IMR-90 (cell line): Measurements from ENCODE around the gene SNX15. TPM values are rescaled to one million over a fixed set of nuclear protein-coding genes. Genes with fewer than 3 reads are reported as not detected.
A peak's percentile ranks its signal among the peaks of the same experiment; 100 is the strongest.

Source experiments
- ATAC-seq: fragments of 200-7000 bp; cut with Tn5 transposase; 2 replicates; pipeline ENCODE4 v1.9.1; 2020; ENCODE audit warnings: low read depth, mild to moderate bottlenecking, moderate library complexity
- BruUV-seq: library from RNA; stranded (reverse); fragments of 400-500 nt; replicated peaks from 2 replicates; lab custom pipeline; 2021; lab: Mats Ljungman, UMichigan
- CTCF ChIA-PET: fragments of 300-600 bp; formaldehyde crosslinking; extraction: SDS; loops from one replicate; lab custom pipeline; 2021; ENCODE audit warnings: antibody characterized with exemption; lab: Yijun Ruan, JAX
- POLR2A ChIA-PET: fragments of 300-600 bp; sonication (Branson Sonifier 250); formaldehyde crosslinking; loops from one replicate; lab custom pipeline; 2022; ENCODE audit warnings: antibody characterized with exemption; ENCODE audit not compliant: unreplicated experiment; lab: Charles Lee
- DNase-seq: peaks from one replicate; pipeline ENCODE4 v3.0.0; 2013
- H2AFZ ChIP-seq: replicated peaks from 2 replicates; pipeline ENCODE3; 2013; ENCODE audit warnings: low read length, mild to moderate bottlenecking; ENCODE audit not compliant: poor library complexity
- H2AK5ac ChIP-seq: 2 replicates; pipeline ENCODE4 v1.6.1; 2013; ENCODE audit warnings: low read depth, low read length, inconsistent platforms
- H2AK9ac ChIP-seq: replicated peaks from 2 replicates; pipeline ENCODE3; 2013; ENCODE audit warnings: mild to moderate bottlenecking, low read depth, low read length, moderate library complexity; ENCODE audit not compliant: poor library complexity
- H2BK120ac ChIP-seq: 2 replicates; pipeline ENCODE4 v1.6.1; 2013; ENCODE audit warnings: low read depth, low read length, inconsistent platforms
- H2BK15ac ChIP-seq: 3 replicates; pipeline ENCODE4 v1.6.1; 2013; ENCODE audit warnings: low read depth, low read length, inconsistent platforms
- H2BK20ac ChIP-seq: 2 replicates; pipeline ENCODE4 v1.6.1; 2013; ENCODE audit warnings: low read depth, mild to moderate bottlenecking, inconsistent platforms, low read length, moderate library complexity
- H2BK5ac ChIP-seq: 2 replicates; pipeline ENCODE4 v1.6.1; 2013; ENCODE audit warnings: mild to moderate bottlenecking, low read depth, low read length, inconsistent platforms; ENCODE audit not compliant: poor library complexity, severe bottlenecking
- H3K14ac ChIP-seq: replicated peaks from 2 replicates; pipeline ENCODE4 v1.6.1; 2013; ENCODE audit warnings: low read depth, low read length, inconsistent platforms
- H3K18ac ChIP-seq: 2 replicates; pipeline ENCODE4 v1.6.1; 2013; ENCODE audit warnings: low read depth, low read length, control low read depth
- H3K23ac ChIP-seq: 2 replicates; pipeline ENCODE4 v1.6.1; 2013; ENCODE audit warnings: low read depth, low read length, inconsistent platforms
- H3K27ac ChIP-seq: 2 replicates; pipeline ENCODE4 v1.5.1; 2013; ENCODE audit warnings: mild to moderate bottlenecking, control low read depth, low read length; ENCODE audit not compliant: insufficient read depth
- H3K27me3 ChIP-seq: 2 replicates; pipeline ENCODE4 v1.6.1; 2013; ENCODE audit warnings: low read length; ENCODE audit not compliant: control insufficient read depth, insufficient read depth
- H3K36me3 ChIP-seq: 2 replicates; pipeline ENCODE4 v1.6.1; 2013; ENCODE audit warnings: low read length, mixed read lengths; ENCODE audit not compliant: control insufficient read depth, insufficient read depth
- H3K4ac ChIP-seq: 2 replicates; pipeline ENCODE4 v1.6.1; 2013; ENCODE audit warnings: low read depth, low read length, inconsistent platforms
- H3K4me1 ChIP-seq: 2 replicates; pipeline ENCODE4 v1.6.1; 2013; ENCODE audit warnings: low read length, mixed read lengths; ENCODE audit not compliant: control insufficient read depth, insufficient read depth
- H3K4me2 ChIP-seq: 2 replicates; pipeline ENCODE4 v1.6.1; 2013; ENCODE audit warnings: low read depth, mild to moderate bottlenecking, control low read depth, low read length, moderate library complexity
- H3K4me3 ChIP-seq: 2 replicates; pipeline ENCODE4 v1.5.1; 2013; ENCODE audit warnings: low read depth, mild to moderate bottlenecking, control low read depth, low read length, moderate library complexity; ENCODE audit not compliant: insufficient read depth
- H3K56ac ChIP-seq: 2 replicates; pipeline ENCODE4 v1.6.1; 2013; ENCODE audit warnings: low read length, inconsistent platforms; ENCODE audit not compliant: insufficient read depth; ENCODE audit errors: extremely low read depth
- H3K79me1 ChIP-seq, 2 experiments: 2 replicates each; pipeline ENCODE4 v1.6.1; 2013; ENCODE audit warnings: low read length in 2 of 2, inconsistent platforms in 1 of 2, low read depth in 1 of 2
- H3K9ac ChIP-seq: 2 replicates; pipeline ENCODE4 v1.6.1; 2013; ENCODE audit warnings: low read depth, low read length, control low read depth
- H3K9me1 ChIP-seq: 2 replicates; pipeline ENCODE4 v1.6.1; 2013; ENCODE audit warnings: low read length, inconsistent platforms; ENCODE audit not compliant: insufficient read depth
- H3K9me3 ChIP-seq: 2 replicates; pipeline ENCODE4 v1.6.1; 2013; ENCODE audit warnings: low read length; ENCODE audit not compliant: control insufficient read depth, insufficient read depth
- H4K20me1 ChIP-seq: 2 replicates; pipeline ENCODE4 v1.6.1; 2013; ENCODE audit warnings: low read length, inconsistent platforms; ENCODE audit not compliant: insufficient read depth
- H4K5ac ChIP-seq: 2 replicates; pipeline ENCODE4 v1.6.1; 2013; ENCODE audit warnings: mild to moderate bottlenecking, low read depth, low read length, control low read depth
- H4K8ac ChIP-seq, 2 experiments: 2 replicates each; pipeline ENCODE4 v1.6.1; 2013; ENCODE audit warnings: low read depth in 2 of 2, low read length in 2 of 2, control low read depth in 1 of 2, inconsistent platforms in 1 of 2
- H4K91ac ChIP-seq: 2 replicates; pipeline ENCODE4 v1.6.1; 2013; ENCODE audit warnings: low read depth, low read length, inconsistent platforms; ENCODE audit not compliant: insufficient read depth
- BHLHE40 ChIP-seq: fragments of 150-350 bp; IDR thresholded peaks from 2 replicates; pipeline ENCODE4 v1.6.1; 2016; ENCODE audit warnings: mild to moderate bottlenecking, low read depth, low read length
- CEBPB ChIP-seq: IDR thresholded peaks from 2 replicates; pipeline ENCODE4 v1.6.1; 2012; ENCODE audit warnings: low read depth, low read length, improper control_type of control experiment
- CHD1 ChIP-seq: IDR thresholded peaks from 2 replicates; pipeline ENCODE4 v1.6.1; 2012; ENCODE audit warnings: low read depth, low read length, improper control_type of control experiment
- MAFK ChIP-seq: IDR thresholded peaks from 2 replicates; pipeline ENCODE4 v1.6.1; 2012; ENCODE audit warnings: low read depth, low read length, improper control_type of control experiment
- MAZ ChIP-seq: IDR thresholded peaks from 2 replicates; pipeline ENCODE4 v1.6.1; 2012; ENCODE audit warnings: low read depth, mild to moderate bottlenecking, low read length, improper control_type of control experiment, moderate library complexity, borderline replicate concordance
- MXI1 ChIP-seq: IDR thresholded peaks from 2 replicates; pipeline ENCODE4 v1.6.1; 2012; ENCODE audit warnings: low read depth, mild to moderate bottlenecking, low read length, moderate library complexity, borderline replicate concordance
- NFE2L2 ChIP-seq: fragments of 150-350 bp; IDR thresholded peaks from 2 replicates; pipeline ENCODE4 v1.6.1; 2016; ENCODE audit warnings: low read depth, mild to moderate bottlenecking, low read length
- RAD21 ChIP-seq: IDR thresholded peaks from 2 replicates; pipeline ENCODE4 v1.6.1; 2012; ENCODE audit warnings: low read length, improper control_type of control experiment
- RCOR1 ChIP-seq: IDR thresholded peaks from 2 replicates; pipeline ENCODE4 v1.6.1; 2012; ENCODE audit warnings: mild to moderate bottlenecking, low read length, improper control_type of control experiment; ENCODE audit not compliant: insufficient replicate concordance
- RFX5 ChIP-seq: IDR thresholded peaks from 2 replicates; pipeline ENCODE4 v1.8.0; 2012; ENCODE audit warnings: low read depth, mild to moderate bottlenecking, low read length, moderate library complexity
- SMC3 ChIP-seq: fragments of 150-350 bp; IDR thresholded peaks from 2 replicates; pipeline ENCODE4 v1.6.1; 2016; ENCODE audit warnings: low read depth, mild to moderate bottlenecking, antibody characterized with exemption, low read length, moderate library complexity
- WGBS, 2 experiments: methylation state at CpG; one replicate each; pipeline versions ENCODE4 v1.1.5 to v1.1.7; 2013; ENCODE audit warnings: missing lambda C conversion rate in 2 of 2; ENCODE audit not compliant: insufficient read length in 1 of 2; ENCODE audit errors: extremely low coverage in 2 of 2; 5-methylcytosine and 5-hydroxymethylcytosine counted together
- dilution Hi-C: fragments of 300-500 bp; cut with HindIII; formaldehyde crosslinking; loops from one replicate; pipeline ENCODE4 v1.14.3; 2018; ENCODE audit warnings: low sequenced_read_pairs; ENCODE audit not compliant: unreplicated experiment
- in situ Hi-C: fragments of 300-500 bp; cut with MboI; formaldehyde crosslinking; loops from 3 replicates; pipeline ENCODE4 v1.14.3; 2019; ENCODE audit warnings: low sequenced_read_pairs, inconsistent platforms, mixed read lengths
- intact Hi-C: fragments of 100-400 bp; cut with micrococcal nuclease; formaldehyde crosslinking; loops from 2 replicates; pipeline ENCODE4 v1.10.0; 2022
- polyA plus RNA-seq, 3 experiments: library from polyadenylated mRNA; depleted of rRNA; stranded (reverse); fragments of >200 nt; gene quantifications; 2 replicates each; pipeline ENCODE4 v1.2.3, GENCODE V29; 2012; ENCODE audit warnings: low replicate concordance in 1 of 3
- total RNA-seq: library from RNA; depleted of rRNA; stranded (reverse); fragments of >200 nt; gene quantifications from 2 replicates; pipeline ENCODE4 v1.2.3, GENCODE V29; 2012
- TF ChIP-seq, protein P1 (sequence below): fragments of 150-350 bp; IDR thresholded peaks from 2 replicates; pipeline ENCODE4 v1.6.1; 2017; ENCODE audit warnings: mild to moderate bottlenecking, antibody characterized with exemption, low read length, low read depth
- TF ChIP-seq, protein P2 (sequence below): fragments of 150-350 bp; IDR thresholded peaks from 2 replicates; pipeline ENCODE4 v1.6.1; 2016; ENCODE audit warnings: low read depth, mild to moderate bottlenecking, low read length, moderate library complexity, borderline replicate concordance
- TF ChIP-seq, protein P3 (sequence below): conservative IDR thresholded peaks from 2 replicates; pipeline ENCODE4 v1.5.1; 2012; ENCODE audit warnings: mild to moderate bottlenecking, low read depth, low read length, improper control_type of control experiment

The SNX15 gene
- total and polyA plus RNA-seq, 2 of the 4 experiments (the other 2 are of a cell fraction): 9.0 to 16.3 TPM

DNA sequence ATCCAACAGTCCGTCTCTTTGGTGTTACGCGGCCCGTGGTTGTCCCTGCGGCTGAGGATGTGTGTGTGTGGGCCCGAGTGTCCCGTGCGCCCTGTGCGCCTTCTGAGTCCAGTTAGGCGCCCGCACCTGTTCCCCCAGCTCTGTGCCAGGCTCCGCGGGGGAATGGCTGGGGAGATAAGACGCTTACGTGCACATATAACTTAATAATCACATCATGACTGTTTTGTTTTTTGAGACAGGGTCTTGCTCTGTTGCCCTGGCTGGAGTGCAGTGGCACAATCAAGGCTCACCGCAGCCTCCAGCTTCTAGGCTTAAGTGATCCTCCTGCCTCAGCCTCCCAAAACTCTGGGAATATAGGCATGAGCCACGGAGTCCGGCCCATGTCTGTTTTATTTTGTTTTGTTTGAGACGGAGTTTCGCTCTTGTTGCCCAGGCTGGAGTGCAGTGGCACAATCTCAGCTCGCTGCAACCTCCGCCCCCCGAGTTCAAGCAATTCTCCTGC lies 12.5 kb upstream of the SNX15 start (continued):
- no peak for TF ChIP-seq NFE2L2

DNA sequence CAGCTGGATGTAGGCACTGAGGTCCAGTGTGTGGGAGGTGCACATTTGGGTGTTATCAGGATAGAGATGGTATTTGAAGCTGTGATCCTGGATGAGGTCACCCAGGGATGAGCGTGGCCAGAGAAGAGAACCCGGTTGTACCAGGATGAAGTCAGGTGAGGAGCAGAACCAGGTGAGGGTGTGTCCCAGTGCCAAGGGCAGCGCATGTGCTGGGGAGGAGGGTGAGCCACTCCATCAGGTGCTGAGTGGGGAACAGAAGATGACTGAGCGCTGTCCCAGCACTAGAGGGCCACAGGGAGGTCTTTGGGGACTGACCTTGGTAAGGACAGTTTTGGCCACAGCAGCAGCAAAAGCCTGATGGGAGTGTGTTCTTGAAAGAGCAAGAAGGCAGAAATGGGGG lies 10.5 kb upstream of the SNX15 start:
- Histone ChIP-seq H4K20me1 (no peaks in the 10 kb centered on the region), H2BK15ac (no peak overlapping the region), H3K27me3 (no peaks in the 10 kb centered on the region), H3K27ac (no peak overlapping the region), H4K5ac (no peak overlapping the region), H4K8ac (no peak overlapping the region), H2BK120ac (no peak overlapping the region), H3K9me1 (peaks cover 21% of the 10 kb centered on the region), H3K14ac (no peak overlapping the region), H2AK9ac (no peak overlapping the region), H3K56ac (no peak overlapping the region), H2BK5ac (no peak overlapping the region), H3K9me3 (no peaks in the 10 kb centered on the region), H2AFZ (no peak overlapping the region), H2AK5ac (0 out of 2 replicates have a peak overlapping the region, but pooled peaks have one; percentile 52), H2BK20ac (no peak overlapping the region), H3K4ac (no peak overlapping the region), H3K79me1 (peaks cover 15 to 41% of the 10 kb centered on the region in 2 experiments), H3K36me3 (peaks cover 11% of the 10 kb centered on the region), H3K23ac (no peak overlapping the region), H3K18ac (no peak overlapping the region), H3K9ac (no peak overlapping the region), H4K91ac (no peak overlapping the region), H3K4me2 (no peak overlapping the region), H3K4me1 (peaks cover 5% of the 10 kb centered on the region), H3K4me3 (no peak overlapping the region)
- no peak for ATAC-seq
- intact Hi-C loops: no loop called here
- ChIA-PET CTCF (no interaction called here), POLR2A (no interaction called here)
- no peak for DNase-seq
- WGBS, 2 experiments: 100% methylated on average over 2 of the region's 4 CpGs; no CpG with 5 or more reads in 1 of the 2 experiments
- BruUV-seq: no TSS peak
- dilution Hi-C loops: no loop called here
- in situ Hi-C loops: no loop called here
- TF ChIP-seq BHLHE40: no peak
- no peak for TF ChIP-seq NFE2L2
- no peak for TF ChIP-seq RCOR1
- TF ChIP-seq MXI1: no peak
- TF ChIP-seq MAZ: no peak
- no peak for TF ChIP-seq CEBPB
- TF ChIP-seq CHD1: no peak
- no peak for TF ChIP-seq MAFK
- TF ChIP-seq RAD21: no peak
- TF ChIP-seq, protein P1, sequence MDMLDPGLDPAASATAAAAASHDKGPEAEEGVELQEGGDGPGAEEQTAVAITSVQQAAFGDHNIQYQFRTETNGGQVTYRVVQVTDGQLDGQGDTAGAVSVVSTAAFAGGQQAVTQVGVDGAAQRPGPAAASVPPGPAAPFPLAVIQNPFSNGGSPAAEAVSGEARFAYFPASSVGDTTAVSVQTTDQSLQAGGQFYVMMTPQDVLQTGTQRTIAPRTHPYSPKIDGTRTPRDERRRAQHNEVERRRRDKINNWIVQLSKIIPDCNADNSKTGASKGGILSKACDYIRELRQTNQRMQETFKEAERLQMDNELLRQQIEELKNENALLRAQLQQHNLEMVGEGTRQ: no peak
- TF ChIP-seq, protein P2, sequence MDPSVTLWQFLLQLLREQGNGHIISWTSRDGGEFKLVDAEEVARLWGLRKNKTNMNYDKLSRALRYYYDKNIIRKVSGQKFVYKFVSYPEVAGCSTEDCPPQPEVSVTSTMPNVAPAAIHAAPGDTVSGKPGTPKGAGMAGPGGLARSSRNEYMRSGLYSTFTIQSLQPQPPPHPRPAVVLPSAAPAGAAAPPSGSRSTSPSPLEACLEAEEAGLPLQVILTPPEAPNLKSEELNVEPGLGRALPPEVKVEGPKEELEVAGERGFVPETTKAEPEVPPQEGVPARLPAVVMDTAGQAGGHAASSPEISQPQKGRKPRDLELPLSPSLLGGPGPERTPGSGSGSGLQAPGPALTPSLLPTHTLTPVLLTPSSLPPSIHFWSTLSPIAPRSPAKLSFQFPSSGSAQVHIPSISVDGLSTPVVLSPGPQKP: no peak
- TF ChIP-seq SMC3: no peak
- TF ChIP-seq RFX5: no peak
- TF ChIP-seq, protein P3, sequence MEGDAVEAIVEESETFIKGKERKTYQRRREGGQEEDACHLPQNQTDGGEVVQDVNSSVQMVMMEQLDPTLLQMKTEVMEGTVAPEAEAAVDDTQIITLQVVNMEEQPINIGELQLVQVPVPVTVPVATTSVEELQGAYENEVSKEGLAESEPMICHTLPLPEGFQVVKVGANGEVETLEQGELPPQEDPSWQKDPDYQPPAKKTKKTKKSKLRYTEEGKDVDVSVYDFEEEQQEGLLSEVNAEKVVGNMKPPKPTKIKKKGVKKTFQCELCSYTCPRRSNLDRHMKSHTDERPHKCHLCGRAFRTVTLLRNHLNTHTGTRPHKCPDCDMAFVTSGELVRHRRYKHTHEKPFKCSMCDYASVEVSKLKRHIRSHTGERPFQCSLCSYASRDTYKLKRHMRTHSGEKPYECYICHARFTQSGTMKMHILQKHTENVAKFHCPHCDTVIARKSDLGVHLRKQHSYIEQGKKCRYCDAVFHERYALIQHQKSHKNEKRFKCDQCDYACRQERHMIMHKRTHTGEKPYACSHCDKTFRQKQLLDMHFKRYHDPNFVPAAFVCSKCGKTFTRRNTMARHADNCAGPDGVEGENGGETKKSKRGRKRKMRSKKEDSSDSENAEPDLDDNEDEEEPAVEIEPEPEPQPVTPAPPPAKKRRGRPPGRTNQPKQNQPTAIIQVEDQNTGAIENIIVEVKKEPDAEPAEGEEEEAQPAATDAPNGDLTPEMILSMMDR: no peak
